ENCODE data around the gene CMTR1.
"Not testable (repeated sequence)": the region's sequence is repeated elsewhere in the genome, so short reads cannot be mapped to it uniquely, and the experiment has no call there.

CMTR1 gene

DNA sequence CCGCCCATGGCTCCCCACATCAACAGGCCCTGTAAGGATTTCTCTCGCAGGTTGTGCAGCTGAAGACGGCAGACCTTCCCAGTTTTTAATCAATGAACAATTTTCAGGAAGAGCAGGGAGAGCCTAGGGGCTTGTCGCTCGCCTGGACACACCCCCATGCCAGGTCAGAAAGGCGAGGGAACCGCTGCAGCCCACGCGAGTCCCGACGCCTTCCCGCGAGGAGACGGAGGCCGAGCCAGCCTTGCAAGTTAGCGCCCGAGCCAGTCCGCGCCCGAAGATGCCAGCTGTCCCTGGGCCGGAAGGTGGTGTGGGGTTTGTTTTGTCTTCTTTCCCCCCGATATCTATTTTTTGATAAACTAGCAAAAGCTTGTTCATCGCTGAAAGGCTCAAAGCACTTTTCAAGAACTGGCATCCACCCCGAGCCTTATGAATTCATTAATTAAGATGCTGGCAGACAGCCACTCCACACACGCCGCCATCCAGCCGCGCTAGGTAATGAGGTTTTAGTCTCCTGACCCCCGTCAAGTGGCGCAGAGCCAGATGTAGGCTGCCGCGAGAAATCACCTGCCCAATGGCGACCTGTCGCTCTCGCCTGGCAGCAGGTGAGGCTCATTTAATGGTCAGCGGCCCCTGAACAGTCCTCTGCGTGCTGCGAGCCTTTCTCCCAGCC, 60.1 kb downstream of the CMTR1 start:
- DNase-seq = no peak

DNA sequence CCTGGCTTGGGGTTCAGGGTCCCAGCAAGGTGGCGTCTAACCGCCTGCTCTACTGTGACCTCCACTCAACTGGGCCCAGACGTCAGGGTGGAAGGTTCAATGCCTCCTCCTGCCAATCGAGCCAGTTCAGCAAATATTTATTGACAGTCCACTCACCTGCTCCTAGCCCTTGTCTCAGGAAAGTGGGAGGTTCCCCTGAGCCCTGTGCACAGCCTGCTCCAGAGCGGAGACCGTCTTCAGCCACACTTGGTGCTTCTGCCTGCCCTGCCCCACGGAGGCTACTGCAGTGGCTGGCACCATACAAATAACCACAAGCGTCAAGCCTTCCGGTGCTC, 60.6 kb downstream of the CMTR1 start:
- no peak for DNase-seq

DNA sequence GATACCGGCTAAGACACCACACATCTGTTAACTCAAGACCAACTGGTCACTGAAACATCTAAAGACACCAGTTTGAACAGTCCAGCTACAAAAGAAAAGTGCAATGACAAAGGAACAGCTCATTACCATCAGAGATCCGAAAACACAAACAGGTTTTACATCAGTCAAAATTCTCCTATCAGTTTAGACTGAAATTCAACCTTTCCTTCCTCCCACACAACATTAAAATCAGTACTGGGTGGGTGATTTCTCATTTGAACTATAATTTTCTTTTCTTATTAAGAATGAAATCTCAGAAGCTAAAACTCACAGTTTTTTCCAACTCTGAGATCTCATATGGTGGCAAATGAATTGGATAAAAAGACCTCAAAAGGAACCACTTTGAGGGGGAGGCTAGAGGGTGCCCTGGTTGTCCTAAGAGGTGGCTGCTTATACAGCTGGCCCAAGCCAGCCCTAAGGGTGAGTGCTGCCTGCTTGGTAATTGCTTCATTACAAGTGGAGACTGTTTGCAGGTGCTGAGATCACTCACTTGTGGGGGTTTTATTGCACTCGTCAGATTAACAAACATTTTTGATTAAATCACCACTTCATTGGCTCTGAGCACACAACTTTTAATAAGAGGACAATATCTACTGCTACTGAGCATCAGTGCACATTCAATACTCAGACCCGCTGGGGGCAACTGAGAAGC, 62.4 kb downstream of the CMTR1 start:
- no peak for DNase-seq

DNA sequence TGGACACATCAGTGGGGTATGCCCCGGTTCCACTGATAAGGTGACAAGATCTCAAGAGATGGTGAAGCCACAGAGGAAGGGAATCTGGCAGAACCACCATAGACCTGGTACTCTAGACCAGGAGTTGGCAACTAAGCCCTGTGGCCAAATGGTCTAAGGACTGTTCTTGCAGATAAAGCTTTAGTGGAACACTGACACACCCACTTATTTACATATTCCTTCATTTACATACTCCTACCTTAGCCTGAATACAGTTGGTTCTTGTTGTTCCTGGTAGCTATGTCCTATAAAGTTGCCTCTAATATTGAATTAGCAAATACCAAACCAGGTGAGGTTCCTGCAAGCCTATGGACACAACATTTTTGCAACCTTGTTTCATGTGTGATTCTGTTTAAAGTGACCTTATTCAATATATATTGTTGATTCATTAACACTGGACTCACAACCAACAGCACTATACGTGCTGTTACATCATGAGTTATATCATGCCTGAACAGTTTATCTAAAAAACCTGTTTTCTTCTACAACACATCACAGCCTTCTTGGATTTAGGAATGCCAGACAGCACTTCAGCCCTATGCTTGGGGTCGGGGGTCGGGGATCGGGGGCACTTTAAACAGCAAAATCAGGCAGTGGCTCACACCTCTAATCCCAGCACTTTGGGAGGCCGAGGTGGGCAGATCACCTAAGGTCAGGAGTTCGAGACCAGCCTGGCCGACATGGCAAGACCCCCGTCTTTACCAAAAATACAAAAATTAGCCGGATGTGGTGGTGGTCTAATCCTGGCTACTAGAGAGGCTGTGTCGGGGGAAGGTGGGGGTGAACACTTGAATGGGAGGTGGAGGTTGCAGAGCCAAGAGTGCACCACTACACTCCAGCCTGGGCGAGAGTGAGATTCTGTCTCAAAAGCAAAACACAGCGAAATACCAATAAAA, 64.2 kb downstream of the CMTR1 start:
- DNase-seq = peak; percentile 67

DNA sequence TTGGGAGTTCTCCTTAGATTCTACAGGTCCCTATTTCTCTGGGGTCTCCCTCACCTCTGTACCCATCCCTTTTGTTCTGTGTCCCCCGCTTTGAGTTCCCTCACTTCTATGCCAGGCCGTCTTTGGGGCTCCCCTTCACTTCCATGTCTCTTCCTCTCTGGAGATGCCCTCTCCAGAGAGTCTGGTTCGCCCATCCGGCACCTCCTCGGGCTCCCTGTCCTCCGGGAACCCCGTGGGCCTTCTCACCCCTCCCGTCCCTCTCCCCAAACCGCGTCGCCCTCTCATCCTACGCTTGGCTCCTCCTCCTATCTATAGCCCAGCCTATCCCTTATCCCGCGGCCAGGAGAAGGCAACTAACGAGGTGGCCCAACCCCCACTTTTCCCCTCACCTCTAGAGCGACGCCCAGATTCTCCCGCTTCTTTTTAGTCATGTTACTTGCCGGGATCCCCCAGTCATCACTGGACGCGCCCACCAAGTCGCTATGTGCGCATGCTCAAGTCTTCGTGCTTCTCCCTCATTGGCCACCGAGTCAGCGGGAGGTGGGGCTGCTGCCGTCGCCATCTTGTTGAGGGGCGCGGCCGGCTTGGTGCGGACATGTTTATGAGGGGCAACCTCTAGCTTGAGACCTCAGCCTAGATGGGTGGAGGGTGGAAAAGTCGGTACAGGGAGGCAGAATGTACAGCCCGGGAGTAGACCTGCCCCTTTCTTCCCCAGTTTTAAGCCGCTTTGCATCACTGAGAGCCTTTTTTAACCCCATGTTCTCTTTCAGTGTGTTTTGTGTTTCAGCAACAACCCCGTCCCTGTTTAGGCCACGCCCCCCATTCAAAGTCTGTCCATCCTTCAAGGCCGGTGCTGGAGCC, 66.6 kb downstream of the CMTR1 start, which contains the start of gene CCDC167:
TSS of gene CCDC167 (minus strand) at position 461 of the 861 bp plus-strand sequence. CDS start at position 431, 30 bp downstream.
- peak; percentile 93 for DNase-seq

DNA sequence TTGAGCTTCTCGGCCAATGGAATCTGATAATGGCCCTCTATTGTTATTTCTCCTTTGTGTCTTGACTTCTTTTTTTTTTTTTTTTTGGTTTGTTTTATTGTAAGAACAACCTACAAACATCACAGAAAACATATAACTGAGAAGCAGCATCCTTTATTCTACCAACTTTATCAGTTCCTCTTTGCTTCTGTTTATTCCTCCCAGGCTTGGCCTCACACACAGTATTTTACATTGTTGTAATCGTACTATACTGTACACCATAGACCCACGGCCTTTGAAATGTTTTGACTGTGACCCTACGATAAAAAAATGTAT, 67.2 kb downstream of the CMTR1 start:
- DNase-seq = no peak

DNA sequence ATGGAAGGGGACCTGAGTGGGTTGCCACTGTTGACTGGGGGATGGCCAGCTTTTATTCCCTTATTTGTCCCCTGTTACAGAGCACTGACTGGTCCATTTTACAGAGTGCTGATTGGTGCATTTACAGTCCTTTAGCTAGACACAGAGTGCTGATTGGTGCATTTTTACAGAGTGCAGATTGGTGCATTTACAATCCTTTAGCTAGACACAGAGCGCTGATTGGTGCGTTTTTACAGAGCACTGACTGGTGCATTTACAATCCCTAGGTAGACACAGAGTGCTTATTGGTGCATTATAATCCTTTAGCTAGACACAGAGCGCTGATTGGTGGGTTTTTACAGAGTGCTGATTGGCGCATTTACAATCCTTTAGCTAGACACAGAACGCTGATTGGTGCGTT, 67.9 kb downstream of the CMTR1 start:
- not testable (repeated sequence) for DNase-seq

DNA sequence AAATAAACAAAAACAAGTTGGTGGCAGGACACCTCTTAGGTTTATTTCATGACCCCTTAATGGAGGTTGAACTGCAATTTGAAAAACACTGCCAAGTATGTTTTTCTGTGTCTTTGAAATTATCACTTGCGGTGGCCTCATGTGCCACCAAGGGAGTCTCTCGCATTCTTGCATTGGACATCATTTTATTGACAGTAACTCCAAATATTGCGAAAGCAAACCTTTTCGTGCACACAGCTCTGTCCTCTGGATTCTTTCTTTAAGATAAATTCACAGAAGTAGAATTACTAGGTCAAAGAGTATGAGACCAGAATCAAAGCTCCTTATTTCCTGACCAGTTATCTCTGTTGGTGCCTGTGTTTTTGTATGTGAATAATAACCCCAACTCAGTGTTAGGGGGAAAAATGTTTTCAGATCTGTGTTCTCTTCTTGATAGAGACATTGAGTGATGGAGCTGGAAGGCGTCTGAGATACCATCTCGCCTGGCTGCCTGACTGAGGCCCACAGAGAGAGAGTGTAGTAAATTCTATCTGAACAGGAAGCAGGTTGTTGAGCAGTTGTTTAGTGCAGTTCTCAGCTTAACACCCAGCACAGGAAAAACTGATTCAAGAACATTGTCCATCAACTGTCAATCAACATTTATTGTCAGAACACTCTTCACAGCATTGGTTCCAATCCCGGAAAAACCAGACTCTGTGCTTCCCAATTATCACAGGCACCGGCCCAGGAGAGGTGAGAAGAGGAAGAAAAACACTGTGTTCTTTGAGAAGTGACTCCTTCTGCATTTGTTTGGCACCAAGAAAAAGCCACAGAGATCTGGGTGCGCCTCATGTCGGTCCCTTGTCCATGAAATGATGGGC, 68.8 kb downstream of the CMTR1 start:
- no peak for DNase-seq

DNA sequence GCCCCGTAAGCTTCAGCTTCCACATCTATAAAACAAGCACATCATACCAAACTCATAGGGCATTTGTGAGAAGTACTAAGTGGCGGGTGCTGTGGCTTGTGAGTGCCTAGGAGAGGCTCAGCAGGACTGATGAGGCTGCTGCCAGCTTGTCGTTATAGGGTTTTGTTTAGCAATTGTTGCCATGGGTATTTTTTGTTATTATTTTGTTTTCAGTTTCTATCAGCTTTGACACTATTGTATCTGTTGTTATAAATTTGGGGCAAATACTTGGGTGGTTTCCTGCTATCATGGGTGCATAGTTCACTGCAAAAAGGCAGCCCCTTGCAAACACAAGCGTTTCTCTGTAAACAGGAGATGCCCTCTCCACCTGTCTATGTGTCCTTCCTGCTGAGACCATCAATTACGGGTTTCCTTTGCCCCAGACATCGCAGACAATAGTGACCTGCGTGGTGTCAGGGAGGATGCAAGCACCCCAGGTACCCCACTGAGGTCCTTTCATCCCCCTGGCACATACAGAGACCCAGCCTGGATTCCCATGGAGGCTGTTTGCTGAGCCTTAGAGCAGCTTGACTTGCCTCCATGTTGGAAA, 69.8 kb downstream of the CMTR1 start:
- no peak for DNase-seq

DNA sequence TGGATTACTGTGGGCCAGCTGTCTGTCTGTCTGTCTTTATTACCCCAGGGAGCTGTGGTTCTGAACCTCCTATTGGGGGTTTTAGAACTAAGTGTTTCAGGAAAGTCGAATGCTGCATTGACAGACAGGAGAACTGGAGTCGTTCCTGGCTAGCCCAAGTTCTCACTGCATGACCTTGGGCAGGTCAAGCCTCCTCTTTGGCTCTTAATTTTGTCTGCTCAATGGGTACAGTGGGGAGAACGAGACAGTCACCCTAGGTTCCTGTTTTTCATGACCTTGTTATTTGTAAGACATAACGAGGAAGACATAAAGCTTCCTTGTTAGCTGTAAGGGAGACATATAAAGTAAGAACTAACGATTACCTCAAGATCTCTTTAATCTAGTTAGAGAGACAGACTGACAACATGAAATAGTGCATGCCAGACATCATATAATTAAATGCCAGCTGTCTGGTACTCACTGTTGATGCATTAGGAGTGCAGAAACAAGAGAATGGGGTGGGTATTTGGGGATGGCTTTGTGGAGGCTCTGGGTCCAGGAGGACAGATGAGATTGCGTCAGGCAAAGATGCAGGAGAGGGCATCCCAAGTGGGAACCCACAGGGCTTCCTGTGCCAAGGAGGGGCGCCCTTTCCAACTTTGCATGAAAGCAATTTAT, 70.4 kb downstream of the CMTR1 start:
- DNase-seq = no peak

DNA sequence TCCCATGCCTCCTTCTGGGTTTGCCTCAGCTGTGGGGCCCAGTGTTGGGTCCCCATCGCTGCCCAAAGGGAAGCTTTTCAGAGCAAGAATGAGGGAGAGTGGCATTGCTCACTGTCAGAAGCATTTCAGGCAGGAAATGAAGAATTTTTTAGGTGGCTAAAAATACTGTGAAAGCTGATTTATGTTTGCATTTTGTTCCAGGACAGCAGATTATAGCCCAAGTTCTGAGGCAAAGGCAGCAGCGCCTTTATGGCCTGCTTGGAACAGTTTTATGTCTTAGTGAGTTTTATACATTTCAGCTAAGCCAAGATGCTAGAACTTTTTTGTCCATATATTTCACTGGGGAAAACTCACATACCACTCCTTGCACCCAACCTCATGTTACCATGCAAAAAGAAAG, 71.0 kb downstream of the CMTR1 start:
- DNase-seq = no peak

DNA sequence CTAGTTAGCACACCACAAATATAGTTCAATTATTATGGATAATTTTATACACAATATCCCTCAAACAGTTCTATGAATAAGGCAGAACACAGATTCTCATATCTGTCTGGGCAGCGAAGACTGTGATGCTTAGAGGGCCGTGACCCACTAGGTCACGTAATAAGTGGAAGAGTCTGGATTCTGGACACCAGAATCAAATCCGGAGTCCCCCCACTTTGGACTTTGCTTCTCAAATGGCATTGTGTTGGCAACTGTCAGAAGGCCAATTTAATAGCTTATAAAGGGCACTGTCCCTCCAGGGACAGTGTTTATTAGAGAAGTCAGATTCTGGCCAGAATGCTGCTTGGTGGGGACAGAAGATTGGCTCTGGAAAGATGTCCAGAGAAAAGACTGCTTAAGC, 73.5 kb downstream of the CMTR1 start:
- DNase-seq = no peak

DNA sequence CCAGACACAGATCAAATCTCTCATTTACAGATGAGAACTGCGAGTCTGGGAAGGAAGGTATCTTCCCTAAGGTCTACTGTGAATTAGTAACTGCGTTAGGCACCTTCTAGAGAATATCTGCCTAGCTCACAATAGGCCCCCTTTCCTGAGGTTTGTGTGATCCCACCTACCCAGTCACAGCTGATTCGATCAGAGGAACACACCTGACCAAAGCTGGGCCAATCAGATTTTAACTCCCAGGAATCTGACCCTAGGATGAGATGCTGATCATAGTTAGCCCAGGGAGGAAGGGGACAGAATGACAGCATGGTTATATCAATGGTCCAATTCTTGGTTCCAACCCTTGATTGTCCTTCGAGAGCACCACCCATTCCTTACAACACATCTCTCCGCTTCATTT, 74.1 kb downstream of the CMTR1 start:
- no peak for DNase-seq

DNA sequence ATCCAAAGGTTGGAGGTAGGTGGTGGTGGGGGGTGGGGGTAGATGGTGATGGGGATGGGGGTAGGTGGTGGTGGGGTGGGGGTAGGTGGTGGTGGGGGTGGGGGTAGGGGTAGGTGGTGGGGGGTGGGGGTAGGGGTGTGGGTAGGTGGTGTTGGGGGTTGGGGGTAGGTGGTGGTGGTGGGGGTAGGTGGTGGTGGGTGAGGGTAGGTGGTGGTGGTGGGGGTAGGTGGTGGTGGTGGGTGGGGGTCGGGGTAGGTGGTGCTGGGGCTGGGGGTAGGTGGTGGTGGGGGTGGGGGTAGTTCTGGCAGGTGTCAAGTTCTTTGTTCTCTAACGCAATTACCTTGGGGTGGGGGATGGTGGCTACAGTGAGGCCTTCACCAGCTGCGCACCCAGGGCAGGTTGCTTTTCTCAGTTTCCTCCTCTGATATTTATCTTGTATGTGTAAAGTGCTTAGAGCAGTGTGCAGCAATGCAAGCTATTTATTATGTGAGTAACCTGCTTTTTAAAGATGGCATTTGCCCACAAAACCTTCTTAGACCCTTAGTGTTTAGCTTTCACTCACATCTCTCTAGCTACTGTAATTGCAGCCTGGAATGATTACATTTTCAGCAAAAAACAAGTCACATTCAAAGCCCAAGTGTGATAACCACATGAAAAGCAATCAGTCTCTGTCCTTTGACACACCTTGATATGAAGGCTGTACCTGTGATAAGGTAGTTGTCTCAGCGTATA, 74.8 kb downstream of the CMTR1 start:
- DNase-seq = no peak

DNA sequence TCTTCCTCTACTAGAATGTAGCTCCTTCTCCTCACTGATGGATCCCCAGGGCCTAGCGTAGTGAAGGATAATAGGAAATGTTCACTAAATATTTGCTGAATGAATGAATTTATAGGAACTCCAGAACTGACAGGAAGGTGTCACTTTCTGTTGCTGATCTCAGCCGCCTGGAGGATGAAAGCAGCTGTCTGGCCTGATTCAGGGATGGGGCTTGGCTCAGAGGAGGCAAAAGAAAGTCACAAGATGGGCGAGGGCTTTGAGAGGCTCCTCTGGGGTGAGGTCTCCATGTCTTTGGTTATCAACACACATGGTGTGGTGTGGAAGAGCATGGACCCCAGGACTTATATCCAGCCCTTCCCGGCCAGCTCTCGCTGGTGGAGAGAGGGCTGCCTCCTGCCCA, 78.2 kb downstream of the CMTR1 start:
- DNase-seq = no peak

DNA sequence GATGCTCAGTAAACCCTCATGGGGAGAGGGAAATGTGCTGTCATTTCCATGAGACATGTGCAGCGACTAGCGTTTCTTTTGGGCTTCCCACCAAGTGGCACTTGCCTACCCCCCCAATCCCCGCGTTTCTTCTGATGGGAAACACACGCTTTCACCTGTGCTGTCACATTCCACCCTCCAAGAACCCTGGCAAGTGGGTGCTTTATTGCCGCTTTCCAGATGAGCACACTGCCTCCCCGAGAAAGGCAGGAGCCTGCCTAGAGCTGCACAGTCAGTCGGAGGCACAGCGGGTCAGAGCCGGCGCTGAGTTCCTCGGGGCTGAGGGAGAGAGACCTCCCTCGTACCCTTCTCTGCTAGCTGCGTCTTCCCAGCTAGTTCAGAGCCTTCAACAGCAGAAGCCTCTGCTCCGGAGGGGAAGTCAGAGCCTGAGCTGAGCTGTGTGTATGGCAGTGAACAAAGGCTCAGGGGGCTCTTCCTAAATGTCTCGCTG, 78.9 kb downstream of the CMTR1 start:
- no peak for DNase-seq

DNA sequence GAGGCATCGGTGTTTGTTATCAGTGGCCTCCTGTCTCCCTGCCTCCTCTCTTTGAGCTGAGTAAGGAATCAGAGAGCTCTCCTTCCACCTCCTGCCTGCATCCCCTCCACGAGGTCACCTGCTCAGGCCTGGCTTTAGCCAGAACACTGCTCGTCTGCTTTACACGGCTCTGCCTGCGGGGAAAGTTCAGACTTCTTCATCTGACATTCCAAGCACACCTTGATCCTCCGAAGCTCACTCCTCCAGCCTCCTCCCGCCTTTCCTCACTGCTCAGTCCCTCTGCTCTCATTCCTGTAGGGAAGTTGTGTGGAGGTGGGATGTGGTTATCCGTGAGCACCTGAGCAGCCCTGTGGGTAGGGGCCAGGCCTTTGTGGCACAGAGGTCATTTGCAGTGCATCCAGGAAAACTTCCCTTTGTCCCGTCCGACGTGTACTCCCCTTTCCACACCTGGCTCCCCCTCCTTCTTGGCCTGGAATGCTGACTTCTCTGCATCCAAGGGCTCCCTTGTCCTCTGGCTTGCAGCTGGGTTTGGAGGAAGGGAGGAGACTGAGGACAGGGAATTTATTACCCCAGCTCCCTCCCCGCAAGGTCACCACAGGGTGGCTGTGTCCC, 79.5 kb downstream of the CMTR1 start:
- DNase-seq = no peak

DNA sequence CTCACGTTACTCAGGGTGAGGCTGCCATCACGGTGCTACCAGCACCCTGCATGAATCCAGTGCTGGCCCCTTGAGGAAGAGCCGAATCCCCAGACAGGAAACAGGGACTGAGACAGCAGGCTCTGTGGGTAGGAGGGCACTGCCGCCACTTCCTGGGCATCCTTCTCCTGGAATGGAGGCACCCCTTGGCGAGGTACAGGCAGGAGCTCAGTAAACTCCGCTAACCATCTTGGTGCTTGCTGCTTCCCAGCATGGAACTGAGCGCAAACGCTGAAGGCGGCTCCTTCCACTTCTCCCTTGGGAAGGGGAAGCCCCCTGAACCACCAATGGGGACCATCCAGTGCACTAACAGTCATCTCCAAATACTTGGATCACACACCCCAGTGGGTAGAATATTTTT, 80.1 kb downstream of the CMTR1 start:
- no peak for DNase-seq

DNA sequence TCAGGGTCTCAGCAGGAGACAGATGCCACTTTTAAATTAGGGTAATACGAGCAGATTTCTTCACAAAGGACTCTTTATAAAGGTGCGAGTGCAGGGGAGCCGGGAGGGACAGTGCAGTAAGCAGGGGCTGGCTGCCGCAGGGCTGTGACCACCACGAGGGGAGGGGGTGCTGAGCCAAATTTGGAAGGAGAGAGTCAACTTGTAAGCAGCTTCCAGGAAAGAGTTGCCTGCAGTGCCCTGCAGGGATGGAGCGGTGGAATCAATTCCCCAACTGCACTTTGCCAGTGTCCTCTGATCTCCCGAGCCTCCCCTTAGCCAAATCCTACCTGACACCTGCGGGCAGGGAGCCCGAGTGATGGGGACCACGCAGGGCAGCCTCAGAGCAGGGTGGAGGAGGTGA, 80.6 kb downstream of the CMTR1 start:
- DNase-seq = no peak

DNA sequence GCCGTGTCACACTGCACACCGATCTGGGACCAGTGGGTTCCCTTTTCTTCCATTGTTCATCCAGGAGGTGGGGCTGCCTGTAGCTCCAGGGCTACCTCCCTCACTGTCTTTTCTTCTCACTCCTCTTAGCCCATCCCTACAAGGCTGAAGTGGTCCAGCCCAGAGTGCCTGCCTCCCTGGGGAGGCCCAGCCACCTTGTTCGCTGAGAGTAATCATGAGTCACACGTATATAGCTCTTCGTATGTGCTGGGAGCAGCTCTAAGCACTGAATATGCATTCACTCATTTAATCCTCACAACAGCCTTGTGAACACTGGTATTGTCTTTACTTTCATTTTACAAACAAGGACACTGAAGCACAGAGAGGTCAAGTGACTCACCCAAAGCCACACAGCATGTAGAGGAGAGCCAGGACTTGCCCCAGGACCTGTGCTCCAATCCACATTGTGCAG, 81.3 kb downstream of the CMTR1 start:
- no peak for DNase-seq

Data from NCI-H526 treated with DMSO at 0.1 percent for 48 hours (cell line).